HepG2 (cell line): ENCODE data around the gene CAGE1. TPM values are rescaled to one million over a fixed set of nuclear protein-coding genes. Genes with fewer than 3 reads are reported as not detected.

Experiments
- GATAD2A ChIP-seq: IDR thresholded peaks from 2 replicates; pipeline ENCODE4 v1.6.1; 2016
- HOXA3 ChIP-seq: sonication (generic); formaldehyde crosslinking; IDR thresholded peaks from 2 replicates; pipeline ENCODE4 v1.5.0; 2020; ENCODE audit warnings: missing genetic modification reagents
- MYC ChIP-seq: sonication (generic); formaldehyde crosslinking; IDR thresholded peaks from 2 replicates; pipeline ENCODE4 v1.9.0; 2021; ENCODE audit warnings: missing genetic modification reagents, borderline replicate concordance
- NFYB ChIP-seq: sonication (generic); formaldehyde crosslinking; IDR thresholded peaks from 2 replicates; pipeline ENCODE4 v1.4.0; 2020; ENCODE audit warnings: missing genetic modification reagents
- SRSF1 ChIP-seq: fragments of 200-400 bp; formaldehyde crosslinking; optimal IDR thresholded peaks from 2 replicates; pipeline ENCODE3; 2017; ENCODE audit warnings: mild to moderate bottlenecking, low read depth, low read length, moderate library complexity
- ZNF256 ChIP-seq: sonication (generic); formaldehyde crosslinking; conservative IDR thresholded peaks from 2 replicates; pipeline ENCODE4 v1.4.0; 2020; ENCODE audit warnings: missing genetic modification reagents
- ZNF329 ChIP-seq: sonication (generic); formaldehyde crosslinking; IDR thresholded peaks from 2 replicates; pipeline ENCODE4 v1.9.0; 2021; ENCODE audit warnings: low read depth, mild to moderate bottlenecking, missing genetic modification reagents
- ZNF367 ChIP-seq: sonication (generic); formaldehyde crosslinking; IDR thresholded peaks from 2 replicates; pipeline ENCODE4 v1.4.0; 2020; ENCODE audit warnings: missing genetic modification reagents, borderline replicate concordance
- ZNF431 ChIP-seq: sonication (generic); formaldehyde crosslinking; IDR thresholded peaks from 2 replicates; pipeline ENCODE4 v1.9.0; 2022; ENCODE audit warnings: missing genetic modification reagents, low read depth, mild to moderate bottlenecking, borderline replicate concordance
- ZNF543 ChIP-seq: sonication (generic); formaldehyde crosslinking; IDR thresholded peaks from 2 replicates; pipeline ENCODE4 v1.4.0; 2020; ENCODE audit warnings: mild to moderate bottlenecking, missing genetic modification reagents
- ZNF598 ChIP-seq: sonication (generic); formaldehyde crosslinking; IDR thresholded peaks from 2 replicates; pipeline ENCODE4 v1.5.1; 2020; ENCODE audit warnings: mild to moderate bottlenecking, missing genetic modification reagents, borderline replicate concordance
- ZNF816 ChIP-seq: sonication (generic); formaldehyde crosslinking; IDR thresholded peaks from 2 replicates; pipeline ENCODE4 v1.8.0; 2022; ENCODE audit warnings: missing genetic modification reagents, mild to moderate bottlenecking, borderline replicate concordance
- ZNF883 ChIP-seq: sonication (generic); formaldehyde crosslinking; IDR thresholded peaks from 2 replicates; pipeline ENCODE4 v1.5.1; 2020; ENCODE audit warnings: mild to moderate bottlenecking, missing genetic modification reagents; ENCODE audit errors: not compliant biosample characterization
- ZNF891 ChIP-seq: sonication (generic); formaldehyde crosslinking; IDR thresholded peaks from 2 replicates; pipeline ENCODE4 v1.5.0; 2020; ENCODE audit warnings: mild to moderate bottlenecking, missing genetic modification reagents
- polyA plus RNA-seq, 8 experiments: library from polyadenylated mRNA; depleted of rRNA in 3 of 8; stranded (reverse) in 7 of 8; unstranded in 1 of 8; fragments of >200 nt; fragmentation: Illumina TruSeq in 4 of 8; extraction: Trizol in 4 of 8; gene quantifications; 2 replicates each; pipeline versions ENCODE4 v1.2.1 to v1.2.3, GENCODE V29; 2011 to 2016; ENCODE audit warnings: low read depth in 4 of 8, missing spikeins in 1 of 8, mixed read lengths in 1 of 8; ENCODE audit not compliant: insufficient read depth in 1 of 8
- total RNA-seq, 5 experiments: library from RNA; depleted of rRNA; stranded (reverse); fragments of >200 nt; fragmentation: Illumina TruSeq; extraction: Trizol; gene quantifications; 2 replicates each; pipeline ENCODE4 v1.2.3, GENCODE V29; 2016; ENCODE audit warnings: low read depth in 1 of 5
- TF ChIP-seq, protein P1 (sequence below): sonication (generic); formaldehyde crosslinking; IDR thresholded peaks from 2 replicates; pipeline ENCODE4 v1.4.0; 2020; ENCODE audit warnings: low read depth, missing genetic modification reagents
- TF ChIP-seq, protein P2 (sequence below): sonication (generic); formaldehyde crosslinking; IDR thresholded peaks from 2 replicates; pipeline ENCODE4 v1.4.0; 2020; ENCODE audit warnings: missing genetic modification reagents
- TF ChIP-seq, protein P3 (sequence below): sonication (generic); formaldehyde crosslinking; IDR thresholded peaks from 2 replicates; pipeline ENCODE4 v1.8.0; 2022; ENCODE audit warnings: missing genetic modification reagents, mild to moderate bottlenecking, borderline replicate concordance
- TF ChIP-seq, protein P4 (sequence below): IDR thresholded peaks from 2 replicates; pipeline ENCODE4 v1.6.1; 2018; ENCODE audit warnings: missing genetic modification reagents, mild to moderate bottlenecking, missing compliant biosample characterization
- TF ChIP-seq, protein P5 (sequence below): sonication (generic); formaldehyde crosslinking; IDR thresholded peaks from 2 replicates; pipeline ENCODE4 v1.5.0; 2020; ENCODE audit warnings: missing genetic modification reagents

Gene CAGE1
- total and polyA plus RNA-seq, 2 of the 13 experiments (the other 11 are each of a cell fraction or from before 2014, with no cell fraction given): 0.03 to 0.15 TPM

DNA sequence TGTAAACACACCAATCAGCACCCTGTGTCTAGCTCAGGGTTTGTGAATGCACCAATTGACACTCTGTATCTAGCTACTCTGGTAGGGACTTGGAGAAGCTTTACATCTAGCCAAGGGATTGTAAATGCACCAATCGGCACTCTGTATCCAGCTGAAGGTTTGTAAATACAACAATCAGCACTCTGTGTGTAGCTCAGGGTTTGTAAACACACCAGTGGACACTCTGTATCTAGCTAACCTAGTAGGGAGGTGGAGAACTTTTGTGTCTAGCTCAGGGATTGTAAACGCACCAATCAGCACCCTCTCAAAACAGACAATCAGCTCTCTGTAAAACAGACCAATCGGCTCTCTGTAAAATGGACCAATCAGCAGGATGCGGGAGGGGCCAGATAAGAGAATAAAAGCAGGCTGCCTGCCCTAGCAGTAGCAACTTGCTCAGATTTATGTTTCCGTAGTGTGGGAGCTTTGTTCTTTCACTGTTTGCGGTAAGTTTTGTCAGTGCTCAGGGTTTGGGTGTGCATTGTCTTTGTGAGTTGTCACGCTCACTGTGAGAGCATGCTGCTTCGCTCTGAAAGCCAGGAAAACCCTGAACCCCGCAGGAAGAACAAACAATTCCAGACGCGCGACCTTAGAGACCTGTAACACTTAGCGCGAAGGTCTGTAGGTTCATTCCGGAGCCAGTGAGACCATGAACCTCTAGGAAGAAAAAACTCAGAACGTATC is 37.1 kb upstream of the CAGE1 start (continued):
- TF ChIP-seq, protein P1, sequence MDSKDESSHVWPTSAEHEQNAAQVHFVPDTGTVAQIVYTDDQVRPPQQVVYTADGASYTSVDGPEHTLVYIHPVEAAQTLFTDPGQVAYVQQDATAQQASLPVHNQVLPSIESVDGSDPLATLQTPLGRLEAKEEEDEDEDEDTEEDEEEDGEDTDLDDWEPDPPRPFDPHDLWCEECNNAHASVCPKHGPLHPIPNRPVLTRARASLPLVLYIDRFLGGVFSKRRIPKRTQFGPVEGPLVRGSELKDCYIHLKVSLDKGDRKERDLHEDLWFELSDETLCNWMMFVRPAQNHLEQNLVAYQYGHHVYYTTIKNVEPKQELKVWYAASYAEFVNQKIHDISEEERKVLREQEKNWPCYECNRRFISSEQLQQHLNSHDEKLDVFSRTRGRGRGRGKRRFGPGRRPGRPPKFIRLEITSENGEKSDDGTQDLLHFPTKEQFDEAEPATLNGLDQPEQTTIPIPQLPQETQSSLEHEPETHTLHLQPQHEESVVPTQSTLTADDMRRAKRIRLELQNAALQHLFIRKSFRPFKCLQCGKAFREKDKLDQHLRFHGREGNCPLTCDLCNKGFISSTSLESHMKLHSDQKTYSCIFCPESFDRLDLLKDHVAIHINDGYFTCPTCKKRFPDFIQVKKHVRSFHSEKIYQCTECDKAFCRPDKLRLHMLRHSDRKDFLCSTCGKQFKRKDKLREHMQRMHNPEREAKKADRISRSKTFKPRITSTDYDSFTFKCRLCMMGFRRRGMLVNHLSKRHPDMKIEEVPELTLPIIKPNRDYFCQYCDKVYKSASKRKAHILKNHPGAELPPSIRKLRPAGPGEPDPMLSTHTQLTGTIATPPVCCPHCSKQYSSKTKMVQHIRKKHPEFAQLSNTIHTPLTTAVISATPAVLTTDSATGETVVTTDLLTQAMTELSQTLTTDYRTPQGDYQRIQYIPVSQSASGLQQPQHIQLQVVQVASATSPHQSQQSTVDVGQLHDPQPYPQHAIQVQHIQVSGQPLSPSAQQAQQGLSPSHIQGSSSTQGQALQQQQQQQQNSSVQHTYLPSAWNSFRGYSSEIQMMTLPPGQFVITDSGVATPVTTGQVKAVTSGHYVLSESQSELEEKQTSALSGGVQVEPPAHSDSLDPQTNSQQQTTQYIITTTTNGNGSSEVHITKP: no peak
- TF ChIP-seq, protein P2, sequence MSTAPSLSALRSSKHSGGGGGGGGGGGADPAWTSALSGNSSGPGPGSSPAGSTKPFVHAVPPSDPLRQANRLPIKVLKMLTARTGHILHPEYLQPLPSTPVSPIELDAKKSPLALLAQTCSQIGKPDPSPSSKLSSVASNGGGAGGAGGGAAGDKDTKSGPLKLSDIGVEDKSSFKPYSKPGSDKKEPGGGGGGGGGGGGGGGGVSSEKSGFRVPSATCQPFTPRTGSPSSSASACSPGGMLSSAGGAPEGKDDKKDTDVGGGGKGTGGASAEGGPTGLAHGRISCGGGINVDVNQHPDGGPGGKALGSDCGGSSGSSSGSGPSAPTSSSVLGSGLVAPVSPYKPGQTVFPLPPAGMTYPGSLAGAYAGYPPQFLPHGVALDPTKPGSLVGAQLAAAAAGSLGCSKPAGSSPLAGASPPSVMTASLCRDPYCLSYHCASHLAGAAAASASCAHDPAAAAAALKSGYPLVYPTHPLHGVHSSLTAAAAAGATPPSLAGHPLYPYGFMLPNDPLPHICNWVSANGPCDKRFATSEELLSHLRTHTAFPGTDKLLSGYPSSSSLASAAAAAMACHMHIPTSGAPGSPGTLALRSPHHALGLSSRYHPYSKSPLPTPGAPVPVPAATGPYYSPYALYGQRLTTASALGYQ (CRISPR knock-in tag): no peak
- TF ChIP-seq ZNF598 (CRISPR knock-in tag) (no peak), ZNF883 (CRISPR knock-in tag) (no peak), NFYB (CRISPR knock-in tag) (peak; percentile 85), ZNF543 (CRISPR knock-in tag) (no peak), ZNF431 (CRISPR knock-in tag) (peak; percentile 29; the same call in 1 of the 2 replicates), SRSF1 (no peak), GATAD2A (CRISPR knock-in tag) (no peak; the same call in 1 of the 2 replicates), ZNF367 (no peak), ZNF329 (CRISPR knock-in tag) (no peak), ZNF816 (CRISPR knock-in tag) (no peak), ZNF891 (CRISPR knock-in tag) (no peak), ZNF256 (no peak), HOXA3 (CRISPR knock-in tag) (peak; percentile 33; the same call in 1 of the 2 replicates), MYC (CRISPR knock-in tag) (no peak)
- TF ChIP-seq, protein P3, sequence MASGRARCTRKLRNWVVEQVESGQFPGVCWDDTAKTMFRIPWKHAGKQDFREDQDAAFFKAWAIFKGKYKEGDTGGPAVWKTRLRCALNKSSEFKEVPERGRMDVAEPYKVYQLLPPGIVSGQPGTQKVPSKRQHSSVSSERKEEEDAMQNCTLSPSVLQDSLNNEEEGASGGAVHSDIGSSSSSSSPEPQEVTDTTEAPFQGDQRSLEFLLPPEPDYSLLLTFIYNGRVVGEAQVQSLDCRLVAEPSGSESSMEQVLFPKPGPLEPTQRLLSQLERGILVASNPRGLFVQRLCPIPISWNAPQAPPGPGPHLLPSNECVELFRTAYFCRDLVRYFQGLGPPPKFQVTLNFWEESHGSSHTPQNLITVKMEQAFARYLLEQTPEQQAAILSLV: no peak
- TF ChIP-seq, protein P4, sequence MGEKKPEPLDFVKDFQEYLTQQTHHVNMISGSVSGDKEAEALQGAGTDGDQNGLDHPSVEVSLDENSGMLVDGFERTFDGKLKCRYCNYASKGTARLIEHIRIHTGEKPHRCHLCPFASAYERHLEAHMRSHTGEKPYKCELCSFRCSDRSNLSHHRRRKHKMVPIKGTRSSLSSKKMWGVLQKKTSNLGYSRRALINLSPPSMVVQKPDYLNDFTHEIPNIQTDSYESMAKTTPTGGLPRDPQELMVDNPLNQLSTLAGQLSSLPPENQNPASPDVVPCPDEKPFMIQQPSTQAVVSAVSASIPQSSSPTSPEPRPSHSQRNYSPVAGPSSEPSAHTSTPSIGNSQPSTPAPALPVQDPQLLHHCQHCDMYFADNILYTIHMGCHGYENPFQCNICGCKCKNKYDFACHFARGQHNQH: no peak; the same call in 1 of the 2 replicates
- TF ChIP-seq, protein P5, sequence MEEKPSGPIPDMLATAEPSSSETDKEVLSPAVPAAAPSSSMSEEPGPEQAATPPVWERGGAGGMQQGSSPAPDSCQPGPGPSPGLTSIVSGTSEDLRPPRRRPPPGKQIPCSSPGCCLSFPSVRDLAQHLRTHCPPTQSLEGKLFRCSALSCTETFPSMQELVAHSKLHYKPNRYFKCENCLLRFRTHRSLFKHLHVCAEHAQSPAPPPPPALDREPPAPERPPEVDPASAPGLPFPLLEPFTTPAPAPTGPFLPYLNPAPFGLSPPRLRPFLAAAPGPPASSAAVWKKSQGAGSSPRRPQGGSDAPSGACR (CRISPR knock-in tag): no peak
